ENCODE results near the gene RNF13.
"Not testable (repeated sequence)": the region's sequence is repeated elsewhere in the genome, so short reads cannot be mapped to it uniquely, and the experiment has no call there.

RNF13 gene

DNA sequence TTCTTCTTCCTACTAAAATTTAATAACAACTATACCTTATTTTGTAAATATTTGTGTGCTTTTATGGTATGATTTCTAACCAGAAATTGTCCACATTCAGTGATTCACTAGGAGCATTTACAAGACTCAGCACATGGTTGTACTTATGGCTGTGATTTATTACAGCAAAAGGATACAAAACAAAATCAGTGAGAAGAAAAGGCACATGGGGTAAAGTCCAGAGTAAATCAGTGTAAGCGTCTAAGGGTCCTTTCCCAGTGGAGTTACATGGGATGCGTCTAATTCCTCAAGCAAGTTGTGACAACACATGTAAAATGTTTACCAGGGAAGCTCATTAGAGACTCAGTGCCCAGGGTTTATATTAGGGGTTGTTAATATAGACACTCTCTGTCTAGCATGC lies 31.1 kb downstream of the RNF13 start:
- DNase-seq: no peak

DNA sequence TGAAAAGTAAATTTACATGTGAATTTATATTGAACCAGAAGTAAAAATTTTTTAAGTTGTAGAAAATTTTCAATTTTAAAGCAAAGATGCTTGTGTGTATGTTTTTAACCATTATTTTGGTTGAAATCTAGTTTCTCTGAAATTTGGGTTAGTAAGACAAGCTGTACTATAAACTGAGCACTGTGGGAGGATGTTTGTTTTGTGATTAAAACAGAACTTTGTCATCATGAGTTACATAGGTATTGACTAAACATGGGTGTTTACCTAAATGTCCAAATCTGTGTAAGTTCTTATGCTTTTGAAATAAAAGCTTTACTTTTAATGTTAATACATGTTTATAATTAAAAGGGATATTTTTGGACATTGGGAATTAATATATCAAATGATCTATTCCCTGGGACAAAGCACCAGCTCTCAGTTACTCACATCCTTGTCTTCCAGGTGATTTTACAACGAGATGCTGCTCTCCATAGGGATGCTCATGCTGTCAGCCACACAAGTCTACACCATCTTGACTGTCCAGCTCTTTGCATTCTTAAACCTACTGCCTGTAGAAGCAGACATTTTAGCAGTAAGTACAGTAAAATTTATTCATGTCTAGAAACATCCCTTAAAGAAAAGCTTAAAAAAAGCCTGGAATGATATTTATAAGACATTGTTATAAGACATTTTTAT lies 32.7 kb downstream of the RNF13 start:
- no peak for DNase-seq

DNA sequence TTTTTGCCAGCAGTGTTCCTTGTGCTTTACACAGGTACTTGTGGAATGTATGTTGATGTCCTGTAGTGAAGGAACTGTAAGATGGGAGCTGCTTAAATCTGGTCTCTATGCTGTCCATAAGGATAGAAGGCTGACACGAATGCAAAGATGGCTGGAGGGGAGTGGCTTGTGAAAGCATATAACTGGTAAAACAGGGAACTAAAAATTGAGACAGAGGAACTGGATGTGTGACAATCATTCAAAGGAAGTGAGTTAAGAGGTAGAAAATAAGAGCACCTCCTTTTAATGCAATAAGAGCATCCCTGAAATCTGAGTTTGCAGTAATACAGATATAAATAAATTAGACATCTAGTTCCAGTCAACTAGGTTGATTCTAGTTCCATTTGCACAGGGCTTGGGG lies 35.2 kb downstream of the RNF13 start:
- peak; percentile 62 to 78 for DNase-seq

DNA sequence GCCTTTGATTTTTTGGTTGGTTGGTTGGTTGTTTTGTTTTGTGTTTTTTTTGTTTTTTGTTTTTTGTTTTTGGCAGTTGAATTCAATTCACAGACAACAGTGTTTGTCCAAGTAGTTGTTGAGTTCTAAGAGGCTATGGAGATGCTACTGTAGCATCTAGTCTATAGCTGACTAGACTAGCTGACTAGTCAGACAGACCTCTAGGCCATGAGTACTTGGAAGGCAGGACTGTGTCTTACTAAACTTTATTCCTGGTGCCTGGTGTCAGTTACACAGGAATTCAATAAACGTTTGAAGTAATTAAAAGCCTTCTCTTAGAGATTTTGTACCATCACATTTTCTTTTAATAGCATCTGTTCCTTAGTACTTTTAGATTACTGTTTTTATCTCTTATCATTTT lies 35.7 kb downstream of the RNF13 start:
- no peak for DNase-seq

DNA sequence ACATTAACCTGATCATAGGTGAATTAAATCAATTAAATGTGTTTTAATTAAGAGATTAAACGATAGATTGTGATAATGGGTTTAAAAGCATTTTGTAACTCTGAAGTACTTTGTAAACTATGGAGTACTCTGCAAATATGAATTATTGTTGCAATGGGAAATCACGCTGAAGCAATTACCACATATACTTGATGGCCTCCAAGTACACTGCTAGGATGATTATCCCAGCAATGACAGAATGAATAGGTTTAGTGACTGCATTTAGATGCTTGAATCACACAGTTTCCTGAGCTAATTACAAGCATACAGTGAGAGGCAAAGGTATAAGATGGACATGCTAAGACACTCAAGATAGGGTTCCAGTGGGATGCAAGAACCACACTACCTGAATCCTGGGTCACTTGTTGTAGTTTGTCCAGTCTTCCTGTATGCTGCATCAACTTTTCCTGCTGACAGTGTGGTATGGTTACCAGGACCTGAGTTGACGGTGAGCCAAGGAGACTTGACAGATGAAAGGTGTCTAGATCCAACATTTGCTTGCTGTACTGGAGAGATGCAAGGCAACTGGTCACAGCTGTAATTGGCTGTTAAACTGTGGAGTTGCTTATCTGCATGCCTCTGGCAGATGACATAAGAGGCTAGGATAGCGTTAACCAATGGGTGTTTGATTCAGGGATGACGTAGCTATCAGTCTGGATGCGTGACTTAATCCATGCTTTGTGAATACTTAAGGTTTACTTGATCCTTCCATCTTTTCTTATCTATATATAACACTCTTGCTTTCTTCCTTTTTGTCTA lies 38.0 kb downstream of the RNF13 start:
- DNase-seq: no peak

DNA sequence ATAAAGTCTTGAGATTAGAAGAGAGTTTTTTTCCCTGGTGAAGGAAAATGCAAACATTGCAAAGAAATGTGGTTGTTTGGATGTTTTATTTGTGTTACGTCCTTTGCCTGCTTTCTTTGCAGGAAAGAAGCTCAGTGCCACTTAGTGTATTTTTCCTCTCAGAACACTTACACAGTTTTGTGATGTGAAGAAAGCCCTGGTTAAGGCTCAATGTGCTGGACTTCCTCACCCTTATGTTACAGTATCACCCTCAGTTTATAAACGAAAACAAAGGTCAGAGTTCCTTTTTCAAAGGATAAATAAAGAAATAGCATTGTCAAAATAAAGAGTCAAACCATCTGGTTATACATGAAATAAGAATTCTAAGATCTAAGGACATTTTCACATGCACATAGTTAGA lies 45.9 kb downstream of the RNF13 start:
- no peak for DNase-seq

DNA sequence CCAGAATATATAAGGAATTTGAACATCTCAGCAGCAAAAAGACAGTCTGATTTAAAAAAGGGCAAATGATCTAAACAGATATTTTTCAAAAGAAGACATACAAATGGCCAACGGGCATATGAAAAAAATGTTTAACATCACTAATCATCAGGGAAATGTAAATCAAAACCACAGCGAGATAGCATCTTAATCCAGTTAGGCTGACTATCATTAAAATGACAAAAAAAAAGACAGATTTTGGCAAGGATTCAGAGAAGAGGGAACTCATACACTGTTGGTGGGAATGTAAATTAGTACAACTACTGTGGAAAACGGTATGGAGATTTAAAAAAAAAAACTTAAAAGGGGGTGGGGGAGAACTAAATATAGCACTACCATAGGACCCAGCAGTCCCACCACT lies 47.9 kb downstream of the RNF13 start:
- DNase-seq: no peak

DNA sequence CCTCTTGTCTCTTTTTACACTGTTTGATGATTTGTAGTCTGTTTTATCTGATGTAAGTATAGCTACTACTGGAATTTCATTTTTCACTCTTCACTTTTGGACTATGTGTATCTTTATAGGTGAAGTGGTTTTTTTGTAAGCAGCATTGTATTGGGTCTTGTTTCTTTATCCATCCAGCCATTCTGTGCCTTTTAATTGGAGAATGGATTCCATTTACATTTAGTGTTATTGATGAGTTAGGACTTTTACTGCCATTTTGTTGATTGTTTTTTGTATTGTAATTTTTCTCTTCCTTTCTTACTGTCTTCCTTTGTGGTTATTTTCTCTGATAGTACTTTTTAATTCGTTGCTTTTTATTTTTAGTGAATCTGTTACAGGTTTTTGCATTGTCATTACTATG lies 54.5 kb downstream of the RNF13 start:
- DNase-seq: no peak

DNA sequence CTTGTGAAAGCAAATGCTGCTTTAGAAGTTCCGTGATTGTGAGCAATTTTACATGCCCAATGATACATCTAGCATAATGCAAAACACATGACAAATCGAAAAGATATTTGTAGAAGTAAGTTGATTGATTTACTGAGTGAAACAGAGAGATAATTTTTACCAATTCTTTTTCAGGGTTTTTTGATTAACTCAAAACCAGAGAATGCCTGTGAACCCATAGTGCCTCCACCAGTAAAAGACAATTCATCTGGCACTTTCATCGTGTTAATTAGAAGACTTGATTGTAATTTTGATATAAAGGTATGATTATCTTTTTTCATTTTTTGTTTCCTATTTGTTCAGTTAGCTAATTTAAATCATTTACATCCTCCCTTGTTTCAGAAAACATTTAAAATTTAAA lies 58.8 kb downstream of the RNF13 start:
- DNase-seq: no peak

DNA sequence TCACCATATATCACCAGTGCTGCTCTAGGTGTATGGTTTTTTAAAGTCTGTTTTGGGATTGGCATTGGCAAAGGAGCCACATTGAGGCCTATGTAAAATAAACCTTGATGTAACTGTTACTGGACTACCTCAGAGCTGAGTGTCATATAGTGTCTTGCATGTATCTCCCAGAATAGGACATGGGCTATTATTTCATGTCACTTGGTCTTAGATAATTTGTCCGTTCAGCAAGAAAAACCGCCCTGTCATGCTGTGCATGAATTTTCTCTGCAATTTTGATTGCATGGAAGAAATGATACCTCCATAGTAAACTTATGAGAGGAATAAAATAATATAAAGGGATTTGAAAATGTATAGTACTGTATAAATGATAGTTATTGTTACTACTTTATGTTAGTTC lies 59.6 kb downstream of the RNF13 start:
- no peak for DNase-seq

DNA sequence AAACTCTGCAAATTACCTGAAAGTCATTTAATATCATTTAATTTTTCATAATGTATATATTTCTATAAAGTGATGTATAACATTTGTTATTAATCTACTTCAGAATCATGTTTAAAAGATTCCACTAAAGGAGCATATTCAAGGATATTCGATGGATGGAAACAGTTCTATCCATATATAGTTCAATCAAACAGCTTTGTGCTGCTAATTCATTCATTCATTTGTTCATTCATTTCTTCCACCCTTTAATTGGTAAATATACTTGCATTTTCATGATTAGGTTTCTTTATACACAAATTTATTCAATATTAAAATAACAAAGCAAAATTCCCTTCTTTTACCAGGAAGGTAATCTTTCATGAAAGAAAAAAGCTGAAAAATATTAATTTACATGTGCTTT lies 64.7 kb downstream of the RNF13 start:
- no peak for DNase-seq

DNA sequence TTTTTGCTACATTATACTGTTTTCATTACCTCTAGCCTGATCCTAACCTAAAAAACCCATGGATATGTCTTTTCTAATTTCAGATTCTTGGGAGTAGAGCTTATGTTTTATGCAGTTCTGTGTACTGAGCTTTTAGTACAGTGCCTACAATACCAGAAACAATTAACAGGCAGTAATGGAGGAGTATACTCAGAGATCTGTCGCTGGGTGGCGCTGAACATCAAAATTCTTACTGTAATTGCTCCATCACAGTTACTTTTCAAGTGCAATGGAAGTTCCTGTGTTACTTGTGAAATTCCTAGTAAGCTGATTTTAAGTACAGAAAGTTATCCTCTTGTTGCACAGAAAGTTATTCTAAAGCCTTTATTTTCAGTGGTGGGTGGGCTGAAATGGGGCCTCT lies 66.9 kb downstream of the RNF13 start:
- peak; percentile 73 to 79 for DNase-seq

DNA sequence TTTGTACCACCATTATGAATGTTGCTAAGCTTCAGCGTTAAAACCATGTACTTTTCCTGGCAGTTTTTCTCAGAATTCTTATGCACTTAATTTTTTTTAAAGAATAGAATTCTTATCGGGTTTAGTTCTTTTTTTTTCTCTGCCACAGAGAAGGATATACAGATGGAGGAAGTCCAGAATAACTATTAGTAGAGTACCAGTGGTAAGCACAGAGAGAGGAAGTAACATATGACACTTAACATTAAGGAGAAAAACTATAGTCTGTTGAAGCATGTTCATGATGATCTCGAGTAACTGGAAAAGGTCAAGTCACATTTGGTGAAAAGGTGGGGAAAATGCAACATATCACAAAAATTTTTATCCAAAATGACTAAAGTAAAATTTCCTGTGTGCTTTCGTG lies 68.9 kb downstream of the RNF13 start:
- peak in 1 of 2 donors; percentile 47 for DNase-seq

DNA sequence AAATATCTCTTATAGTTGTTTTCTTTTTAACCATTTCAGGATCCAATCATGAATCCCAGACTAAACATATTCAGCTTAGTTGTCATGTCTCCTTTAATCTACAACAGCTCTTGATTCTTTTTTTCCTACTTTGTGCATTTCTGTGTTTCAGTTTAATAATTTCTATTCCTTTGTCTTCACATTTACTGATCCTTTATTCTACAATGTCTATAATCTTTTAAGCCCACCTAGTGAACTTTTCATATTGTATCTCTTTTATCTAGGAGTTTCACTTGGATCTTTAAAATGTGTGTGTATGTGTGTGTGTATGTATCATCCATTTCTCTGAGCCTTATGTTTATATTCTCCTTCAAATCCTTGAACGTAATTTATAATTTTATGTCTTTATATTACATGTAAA lies 70.1 kb downstream of the RNF13 start:
- DNase-seq: no peak

DNA sequence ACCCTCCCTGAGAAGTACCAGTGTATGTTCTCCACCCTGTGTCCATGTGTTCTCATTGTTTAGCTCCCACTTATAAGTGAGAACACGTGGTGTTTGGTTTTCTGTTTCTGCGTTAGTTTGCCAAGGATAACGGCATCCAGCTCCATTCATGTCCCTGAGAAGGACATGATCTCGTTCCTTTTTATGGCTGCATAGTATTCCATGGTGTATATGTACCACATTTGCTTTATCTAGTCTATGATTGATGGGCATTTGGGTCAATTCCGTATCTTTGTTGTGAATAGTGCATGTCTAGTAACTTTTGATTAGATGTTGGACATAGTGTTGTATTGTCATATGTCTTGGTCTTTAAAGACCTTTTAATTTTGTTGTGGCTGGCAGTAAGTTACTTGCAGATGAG lies 70.8 kb downstream of the RNF13 start:
- DNase-seq: not testable (repeated sequence)

DNA sequence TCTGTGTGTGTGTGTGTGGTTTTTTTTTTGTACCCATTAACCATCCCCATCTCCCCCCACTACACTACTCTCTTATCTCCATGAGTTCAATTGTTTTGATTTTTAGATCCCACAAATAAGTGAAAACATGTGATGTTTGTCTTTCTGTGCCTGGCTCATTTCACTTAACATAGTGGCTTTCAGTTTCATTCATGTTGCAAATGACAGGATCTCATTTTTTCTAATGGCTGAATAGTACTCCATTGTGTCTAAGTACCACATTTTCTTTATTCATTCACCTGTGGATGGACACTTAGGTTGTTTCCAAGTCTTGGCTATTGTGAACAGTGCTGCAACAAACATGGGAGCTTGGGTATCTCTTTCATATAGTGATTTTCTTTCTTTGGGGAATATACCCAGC lies 71.8 kb downstream of the RNF13 start:
- DNase-seq: not testable (repeated sequence)

DNA sequence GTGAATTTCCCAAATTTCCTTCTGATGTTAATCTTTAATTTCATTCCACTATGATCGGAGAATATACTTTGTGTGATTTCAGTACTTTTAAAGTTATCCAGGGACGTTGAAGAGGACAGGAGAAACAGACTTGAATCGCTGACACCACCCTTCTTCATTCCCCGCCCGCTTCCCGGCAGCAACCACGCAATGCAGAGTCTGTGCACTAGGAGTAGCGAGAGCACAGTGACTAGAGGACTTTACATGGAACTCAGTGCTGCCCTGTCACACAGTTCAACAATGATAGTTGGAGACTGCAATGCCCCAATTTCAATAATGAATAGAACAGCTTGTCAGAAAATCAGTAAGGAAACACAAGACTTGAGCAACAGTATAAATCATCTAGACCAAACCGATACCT lies 73.9 kb downstream of the RNF13 start:
- DNase-seq: no peak

DNA sequence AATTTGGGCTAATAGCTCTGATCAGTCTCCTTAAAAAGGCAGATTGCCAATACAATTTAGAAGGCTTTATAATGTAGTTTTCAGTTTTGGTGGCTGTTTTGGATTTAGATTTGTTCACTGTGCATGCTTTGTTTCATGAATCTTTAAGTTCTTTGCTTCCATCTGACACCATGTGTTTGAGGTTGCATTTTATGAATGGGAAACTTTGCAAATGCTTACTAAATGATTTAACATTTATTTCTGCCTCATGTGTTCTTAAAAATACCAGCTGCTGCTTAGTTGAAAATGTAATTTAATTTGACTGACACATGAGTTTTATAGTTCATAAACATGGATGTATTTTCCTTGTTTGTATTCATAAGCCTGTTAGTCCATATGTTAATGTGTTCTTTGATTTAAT lies 78.6 kb downstream of the RNF13 start:
- no peak for DNase-seq

DNA sequence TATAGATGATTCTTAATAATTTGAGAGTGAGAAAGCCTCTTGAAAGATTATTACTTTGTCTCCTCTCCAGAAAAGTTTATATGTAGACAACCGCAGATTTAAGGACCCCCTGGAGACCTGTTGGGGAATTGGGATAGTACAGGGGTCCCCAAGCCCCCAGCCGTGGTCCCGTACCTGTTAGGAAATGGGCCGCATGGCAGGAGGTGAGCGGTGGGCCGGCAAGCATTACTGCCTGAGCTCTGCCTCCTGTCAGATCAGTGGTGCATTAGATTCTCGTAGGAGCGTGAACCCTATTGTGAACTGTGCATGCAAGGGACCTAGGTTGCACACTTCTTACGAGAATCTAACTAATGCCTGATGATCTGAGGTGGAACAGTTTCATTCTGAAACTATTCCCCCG lies 79.4 kb downstream of the RNF13 start:
- no peak for DNase-seq

DNA sequence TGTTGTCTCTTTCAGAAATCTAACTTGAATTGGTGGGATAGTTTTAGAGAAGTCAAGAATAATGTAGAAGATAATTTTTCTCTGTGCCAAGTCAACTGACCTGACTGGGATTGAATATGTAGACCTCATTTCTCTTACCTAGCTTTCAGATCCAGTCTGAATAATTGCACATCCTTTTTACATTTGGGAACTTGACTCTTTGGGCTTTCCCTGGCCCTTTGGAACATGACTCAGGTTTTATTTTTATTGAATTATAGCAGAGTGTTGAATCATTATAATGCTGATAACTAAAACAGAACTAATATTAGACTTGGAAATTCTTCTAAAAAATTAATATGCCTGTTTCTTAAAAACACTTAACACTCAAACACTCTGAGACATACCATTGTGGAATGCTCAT lies 81.2 kb downstream of the RNF13 start:
- DNase-seq: no peak

DNA sequence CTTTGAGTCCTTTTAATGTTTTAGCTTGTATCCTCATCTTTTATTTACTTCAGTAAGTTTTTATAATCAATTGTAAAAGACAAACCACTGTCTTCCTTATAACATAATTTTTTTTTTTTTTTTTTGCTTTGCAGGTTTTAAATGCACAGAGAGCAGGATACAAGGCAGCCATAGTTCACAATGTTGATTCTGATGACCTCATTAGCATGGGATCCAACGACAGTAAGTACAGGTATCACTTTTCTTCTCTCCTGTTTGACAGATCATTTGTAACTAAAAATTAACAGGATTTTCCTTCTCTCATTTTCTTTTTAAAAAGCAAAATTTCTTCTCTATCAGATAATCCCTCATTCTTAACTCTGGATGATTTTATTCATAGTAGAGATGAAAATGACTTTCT lies 82.3 kb downstream of the RNF13 start:
- no peak for DNase-seq

DNA sequence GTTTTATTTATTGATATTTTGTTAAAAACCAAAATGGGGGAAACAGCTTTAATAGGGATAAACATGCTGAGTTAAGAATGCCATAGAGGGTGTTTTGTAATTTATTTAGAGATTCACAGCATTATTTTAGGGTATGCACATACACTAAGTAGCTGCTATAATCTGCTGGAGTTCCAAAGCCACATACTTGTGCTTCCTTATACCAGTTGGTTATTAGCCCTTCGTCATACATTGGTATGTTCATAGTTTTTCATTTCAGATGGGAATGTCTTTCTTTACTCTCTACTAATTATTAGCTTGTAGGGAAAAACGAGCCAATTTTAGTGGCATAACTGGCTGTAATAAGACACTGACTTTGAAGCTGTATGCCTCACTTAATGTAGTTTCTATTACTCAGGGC lies 82.8 kb downstream of the RNF13 start:
- DNase-seq: no peak

DNA sequence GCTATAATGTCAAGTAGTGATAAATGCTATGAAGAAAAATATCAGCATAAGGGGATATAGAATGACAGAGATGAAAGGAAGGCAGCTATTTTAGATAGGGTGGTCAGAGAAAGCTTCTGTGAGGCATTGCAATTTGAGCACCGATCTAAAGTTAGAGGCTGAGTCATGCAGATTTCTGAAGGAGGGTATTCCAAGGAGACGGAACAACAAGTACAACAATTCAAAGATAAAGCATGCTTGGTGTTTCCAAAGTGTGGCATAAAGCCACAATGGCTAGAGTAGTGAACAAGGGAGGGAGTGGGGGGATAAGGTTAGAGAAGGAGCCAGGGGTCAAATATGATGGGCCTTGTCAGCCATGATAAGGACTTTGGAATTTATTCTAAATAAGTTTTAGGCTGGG lies 85.8 kb downstream of the RNF13 start:
- DNase-seq: no peak

DNA sequence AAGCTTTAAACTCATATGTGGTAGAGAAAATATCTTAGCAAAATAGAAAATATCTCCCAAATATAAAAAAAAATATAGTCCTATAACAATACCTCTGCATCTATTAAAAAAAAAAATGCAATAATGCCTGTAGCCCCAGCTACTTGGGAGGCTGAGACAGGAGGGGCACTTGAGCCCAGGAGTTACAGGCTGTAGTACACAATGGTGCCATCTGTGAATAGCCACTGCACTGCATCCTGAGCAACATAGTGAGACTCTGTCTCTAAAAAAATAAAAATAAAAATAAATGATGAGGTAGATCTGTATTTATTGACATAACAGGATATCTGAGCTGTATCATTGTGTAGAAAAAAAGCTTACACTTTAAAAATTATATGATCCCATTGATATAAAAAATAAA lies 87.3 kb downstream of the RNF13 start:
- no peak for DNase-seq

DNA sequence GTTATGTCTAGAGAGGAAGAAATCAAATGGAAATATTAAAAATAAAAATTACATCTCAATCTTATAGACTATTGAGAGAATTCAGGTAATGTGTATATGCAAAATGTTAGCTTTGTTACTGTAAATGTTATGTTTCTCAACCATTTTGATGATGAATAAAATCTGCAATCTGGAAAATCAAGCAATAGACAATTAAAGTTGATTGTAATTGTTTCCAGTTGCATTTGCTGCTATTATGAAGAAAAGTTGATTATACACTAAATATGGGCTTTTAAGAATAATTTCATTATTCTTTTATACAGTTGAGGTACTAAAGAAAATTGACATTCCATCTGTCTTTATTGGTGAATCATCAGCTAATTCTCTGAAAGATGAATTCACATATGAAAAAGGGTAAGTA lies 88.8 kb downstream of the RNF13 start:
- DNase-seq: no peak
